PC-3 (cell line): Measurements from ENCODE around the gene MYOCD. TPM values are rescaled to one million over a fixed set of nuclear protein-coding genes. Genes with fewer than 3 reads are reported as not detected.

Source experiments
- ATAC-seq: fragments of 200-7000 bp; cut with Tn5 transposase; 2 replicates; pipeline ENCODE4 v1.9.1; 2020; ENCODE audit warnings: mild to moderate bottlenecking, moderate library complexity
- BruUV-seq: library from RNA; stranded (reverse); fragments of 400-500 nt; replicated peaks from 2 replicates; lab custom pipeline; 2021; lab: Mats Ljungman, UMichigan
- CTCF ChIA-PET: fragments of 300-600 bp; sonication (Branson Sonifier 250); formaldehyde crosslinking; loops from one replicate; lab custom pipeline; 2022; ENCODE audit warnings: antibody characterized with exemption; lab: Charles Lee
- POLR2A ChIA-PET: fragments of 300-600 bp; sonication (Branson Sonifier 250); formaldehyde crosslinking; loops from one replicate; lab custom pipeline; 2022; ENCODE audit warnings: antibody characterized with exemption; ENCODE audit not compliant: unreplicated experiment; lab: Charles Lee
- DNase-seq: peaks from one replicate; pipeline ENCODE4 v3.0.0-alpha.2; 2015
- H2AFZ ChIP-seq: fragments of 300-600 bp; sonication (generic); 2 replicates; pipeline ENCODE4 v1.6.0; 2016; ENCODE audit warnings: antibody characterized with exemption, low read length
- H3F3A ChIP-seq: fragments of 300-600 bp; sonication (generic); one replicate; pipeline ENCODE4 v1.6.0; 2017; ENCODE audit warnings: antibody characterized with exemption, low read length, control low read depth, mild to moderate bottlenecking; ENCODE audit not compliant: unreplicated experiment
- H3K27ac ChIP-seq: fragments of 300-600 bp; sonication (generic); 2 replicates; pipeline ENCODE4 v1.5.1; 2016; ENCODE audit warnings: mild to moderate bottlenecking, low read length
- H3K27me3 ChIP-seq: fragments of 300-600 bp; sonication (generic); 2 replicates; pipeline ENCODE4 v1.6.1; 2016; ENCODE audit warnings: low read length, mixed read lengths
- H3K36me3 ChIP-seq: fragments of 300-600 bp; sonication (generic); 2 replicates; pipeline ENCODE4 v1.6.1; 2016; ENCODE audit warnings: low read depth, mixed run types, low read length, mixed read lengths
- H3K4me1 ChIP-seq: fragments of 300-600 bp; sonication (generic); 2 replicates; pipeline ENCODE4 v1.5.1; 2016; ENCODE audit warnings: low read length; ENCODE audit not compliant: insufficient read depth
- H3K4me2 ChIP-seq: fragments of 300-600 bp; sonication (generic); 2 replicates; pipeline ENCODE4 v1.6.0; 2016; ENCODE audit warnings: low read length
- H3K4me3 ChIP-seq: fragments of 300-600 bp; sonication (generic); 2 replicates; pipeline ENCODE4 v1.5.1; 2016; ENCODE audit warnings: mild to moderate bottlenecking, low read length, mixed read lengths
- H3K79me2 ChIP-seq: fragments of 300-600 bp; sonication (generic); 2 replicates; pipeline ENCODE4 v1.6.1; 2017; ENCODE audit warnings: low read length, mixed read lengths
- H3K9ac ChIP-seq: fragments of 300-600 bp; sonication (generic); 2 replicates; pipeline ENCODE4 v1.6.0; 2016; ENCODE audit warnings: mild to moderate bottlenecking, low read length
- H3K9me2 ChIP-seq: fragments of 300-600 bp; sonication (generic); replicated peaks from 2 replicates; pipeline ENCODE4 v1.6.1; 2016; ENCODE audit warnings: mixed run types, low read length, mixed read lengths
- H3K9me3 ChIP-seq: fragments of 300-600 bp; sonication (generic); 2 replicates; pipeline ENCODE4 v1.6.1; 2016; ENCODE audit warnings: low read length, mixed read lengths
- H4K20me1 ChIP-seq: fragments of 300-600 bp; sonication (generic); 2 replicates; pipeline ENCODE4 v1.6.1; 2016; ENCODE audit warnings: low read length, mixed read lengths
- EZH2 ChIP-seq: fragments of 300-600 bp; sonication (generic); IDR thresholded peaks from one replicate; pipeline ENCODE4 v1.6.1; 2017; ENCODE audit warnings: antibody characterized with exemption, mild to moderate bottlenecking, low read length; ENCODE audit not compliant: unreplicated experiment
- EZH2phosphoT487 ChIP-seq: fragments of 300-600 bp; sonication (generic); IDR thresholded peaks from 2 replicates; pipeline ENCODE4 v1.6.1; 2018; ENCODE audit warnings: mild to moderate bottlenecking, antibody characterized with exemption, low read length, borderline replicate concordance
- intact Hi-C: fragments of 100-400 bp; cut with micrococcal nuclease; formaldehyde crosslinking; loops from 2 replicates; pipeline ENCODE4 v1.9.0; 2023
- total RNA-seq: library from RNA; depleted of rRNA; stranded (reverse); fragments of >200 nt; gene quantifications from 2 replicates; pipeline ENCODE4 v1.2.3, GENCODE V29; 2014
- TF ChIP-seq, protein P1 (sequence below): fragments of 300-600 bp; sonication (generic); conservative IDR thresholded peaks from 2 replicates; pipeline ENCODE4 v1.5.1; 2017; ENCODE audit warnings: antibody characterized with exemption, low read depth, mild to moderate bottlenecking, low read length

MYOCD gene
- total RNA-seq, 1 experiment from 2014 or later: not detected

DNA sequence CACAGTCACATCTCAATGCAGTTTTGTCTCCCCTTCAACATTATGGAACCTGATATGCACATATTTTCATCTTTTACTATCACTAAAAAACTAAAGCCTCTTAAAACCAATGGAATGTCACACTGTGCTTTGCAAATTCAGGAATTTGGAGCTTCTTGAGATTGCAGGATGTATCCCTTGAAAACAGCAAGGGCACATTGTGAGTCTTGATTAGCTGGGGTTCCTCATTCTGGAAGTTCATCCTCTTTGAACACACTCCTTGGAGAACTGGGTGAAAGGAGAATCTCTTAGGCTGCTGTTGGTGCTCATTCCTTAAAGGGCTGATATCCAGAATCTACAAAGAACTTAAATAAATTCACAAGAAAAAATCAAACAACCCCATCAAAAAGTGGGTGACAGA, 21.1 kb upstream of the MYOCD start:
- TF ChIP-seq, protein P1, sequence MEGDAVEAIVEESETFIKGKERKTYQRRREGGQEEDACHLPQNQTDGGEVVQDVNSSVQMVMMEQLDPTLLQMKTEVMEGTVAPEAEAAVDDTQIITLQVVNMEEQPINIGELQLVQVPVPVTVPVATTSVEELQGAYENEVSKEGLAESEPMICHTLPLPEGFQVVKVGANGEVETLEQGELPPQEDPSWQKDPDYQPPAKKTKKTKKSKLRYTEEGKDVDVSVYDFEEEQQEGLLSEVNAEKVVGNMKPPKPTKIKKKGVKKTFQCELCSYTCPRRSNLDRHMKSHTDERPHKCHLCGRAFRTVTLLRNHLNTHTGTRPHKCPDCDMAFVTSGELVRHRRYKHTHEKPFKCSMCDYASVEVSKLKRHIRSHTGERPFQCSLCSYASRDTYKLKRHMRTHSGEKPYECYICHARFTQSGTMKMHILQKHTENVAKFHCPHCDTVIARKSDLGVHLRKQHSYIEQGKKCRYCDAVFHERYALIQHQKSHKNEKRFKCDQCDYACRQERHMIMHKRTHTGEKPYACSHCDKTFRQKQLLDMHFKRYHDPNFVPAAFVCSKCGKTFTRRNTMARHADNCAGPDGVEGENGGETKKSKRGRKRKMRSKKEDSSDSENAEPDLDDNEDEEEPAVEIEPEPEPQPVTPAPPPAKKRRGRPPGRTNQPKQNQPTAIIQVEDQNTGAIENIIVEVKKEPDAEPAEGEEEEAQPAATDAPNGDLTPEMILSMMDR: no peak
- no peak for TF ChIP-seq EZH2
- TF ChIP-seq EZH2phosphoT487: no peak
- ATAC-seq (no peak), DNase-seq (no peak)
- H3K4me1 ChIP-seq: no peaks in the 10 kb centered on the region
- H3K9me3 ChIP-seq: no peaks in the 10 kb centered on the region
- POLR2A ChIA-PET: no interaction called here
- BruUV-seq: no TSS peak
- H3K4me2 ChIP-seq: no peak overlapping the region
- no peak overlapping the region for H2AFZ ChIP-seq
- CTCF ChIA-PET: no interaction called here
- H3K27me3 ChIP-seq: peaks cover 12% of the 10 kb centered on the region
- no peaks in the 10 kb centered on the region for H4K20me1 ChIP-seq
- H3K36me3 ChIP-seq: no peaks in the 10 kb centered on the region
- H3F3A ChIP-seq: no peaks in the 10 kb centered on the region
- no peak overlapping the region for H3K4me3 ChIP-seq
- intact Hi-C loops: no loop called here
- H3K27ac ChIP-seq: no peak overlapping the region
- no peaks in the 10 kb centered on the region for H3K9me2 ChIP-seq
- H3K9ac ChIP-seq: no peak overlapping the region
- no peaks in the 10 kb centered on the region for H3K79me2 ChIP-seq

DNA sequence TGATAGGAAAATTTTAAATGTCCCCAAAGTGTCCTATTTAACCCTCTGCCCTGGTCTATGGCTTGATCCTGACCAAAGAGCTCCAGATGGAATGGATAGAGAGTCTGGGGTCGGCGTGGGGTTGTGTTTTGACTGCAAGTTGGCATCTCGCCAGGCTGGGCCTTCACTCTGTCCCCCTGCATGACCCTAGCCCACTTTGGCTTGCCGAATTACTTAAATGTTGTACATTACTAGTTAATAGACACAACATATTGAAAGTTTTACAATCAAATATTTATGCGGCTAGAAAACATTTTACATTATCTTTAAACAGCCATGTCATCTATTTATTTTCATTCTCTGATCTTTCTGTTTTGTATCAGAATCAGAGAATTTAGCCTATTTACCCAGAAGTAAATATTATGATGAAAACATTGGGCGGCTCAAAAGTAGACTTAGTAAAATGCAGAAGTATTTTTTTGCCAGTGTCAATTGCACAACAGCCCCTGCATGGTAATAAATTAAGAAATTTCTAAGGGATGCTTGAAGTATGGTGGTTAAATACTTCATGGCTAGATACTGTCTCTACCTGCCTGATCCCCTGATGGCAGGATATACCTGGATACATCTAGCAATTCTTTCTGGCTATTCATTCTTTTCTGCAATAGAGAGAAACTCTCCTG, 18.8 kb upstream of the MYOCD start:
- Histone ChIP-seq H3K27ac (no peak overlapping the region), H4K20me1 (no peaks in the 10 kb centered on the region), H3K4me1 (no peaks in the 10 kb centered on the region), H3F3A (no peaks in the 10 kb centered on the region), H3K9me2 (no peaks in the 10 kb centered on the region), H3K27me3 (peaks cover 30% of the 10 kb centered on the region), H3K36me3 (no peaks in the 10 kb centered on the region), H3K4me2 (no peak overlapping the region), H3K4me3 (no peak overlapping the region), H3K9me3 (no peaks in the 10 kb centered on the region), H2AFZ (no peak overlapping the region), H3K9ac (no peak overlapping the region), H3K79me2 (no peaks in the 10 kb centered on the region)
- no TSS peak for BruUV-seq
- ChIA-PET POLR2A (no interaction called here), CTCF (no interaction called here)
- TF ChIP-seq EZH2: no peak
- TF ChIP-seq, protein P1: no peak
- TF ChIP-seq EZH2phosphoT487: no peak
- ATAC-seq: no peak
- DNase-seq: no peak
- intact Hi-C loops: no loop called here

DNA sequence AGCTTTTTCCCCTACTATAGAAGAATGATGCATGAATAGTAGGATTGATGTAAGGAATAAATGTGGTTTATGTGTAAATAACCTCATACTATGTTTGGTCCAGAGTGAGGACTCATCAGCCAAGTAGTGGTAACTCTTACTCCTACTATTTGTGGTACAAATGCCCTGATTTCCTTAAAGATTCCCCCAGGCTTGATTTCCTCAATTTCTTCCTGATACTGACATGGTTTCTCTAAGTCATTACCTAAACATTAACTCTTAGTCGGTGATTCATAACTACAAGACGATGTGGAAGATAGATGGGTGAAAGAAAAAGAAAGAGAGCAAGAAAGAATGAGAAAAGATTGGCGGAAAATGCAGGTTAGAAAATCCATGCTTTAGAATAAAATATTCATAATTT, 17.2 kb upstream of the MYOCD start:
- Histone ChIP-seq H3K4me2 (no peak overlapping the region), H3K79me2 (no peaks in the 10 kb centered on the region), H4K20me1 (no peaks in the 10 kb centered on the region), H3F3A (no peaks in the 10 kb centered on the region), H3K4me3 (no peak overlapping the region), H3K4me1 (no peaks in the 10 kb centered on the region), H3K9me3 (no peaks in the 10 kb centered on the region), H3K9me2 (no peaks in the 10 kb centered on the region), H3K27ac (no peak overlapping the region), H3K9ac (no peak overlapping the region), H2AFZ (no peak overlapping the region), H3K27me3 (peaks cover 30% of the 10 kb centered on the region), H3K36me3 (no peaks in the 10 kb centered on the region)
- intact Hi-C loops: no loop called here
- ATAC-seq: no peak
- POLR2A ChIA-PET: no interaction called here
- TF ChIP-seq, protein P1: no peak
- TF ChIP-seq EZH2phosphoT487: no peak
- no peak for TF ChIP-seq EZH2
- no TSS peak for BruUV-seq
- CTCF ChIA-PET: no interaction called here
- no peak for DNase-seq
